ENCODE results near the gene COL6A3. TPM values are rescaled to one million over a fixed set of nuclear protein-coding genes. Genes with fewer than 3 reads are reported as not detected.
"Not testable (repeated sequence)": the region's sequence is repeated elsewhere in the genome, so short reads cannot be mapped to it uniquely, and the experiment has no call there.

COL6A3 gene
- total RNA-seq, 1 experiment from 2014 or later, result 0.05 TPM

GRCh38 chr2:237315829-237316225 lies 98.1 kb downstream of the COL6A3 start:
- in situ Hi-C loops (cut with HindIII; ENCODE audit: low pct_unique_long_range_greater_than_20kb, low sequenced_read_pairs), result no loop called here
- no peak for DNase-seq (ENCODE audit: low read depth, low spot score)

DNA sequence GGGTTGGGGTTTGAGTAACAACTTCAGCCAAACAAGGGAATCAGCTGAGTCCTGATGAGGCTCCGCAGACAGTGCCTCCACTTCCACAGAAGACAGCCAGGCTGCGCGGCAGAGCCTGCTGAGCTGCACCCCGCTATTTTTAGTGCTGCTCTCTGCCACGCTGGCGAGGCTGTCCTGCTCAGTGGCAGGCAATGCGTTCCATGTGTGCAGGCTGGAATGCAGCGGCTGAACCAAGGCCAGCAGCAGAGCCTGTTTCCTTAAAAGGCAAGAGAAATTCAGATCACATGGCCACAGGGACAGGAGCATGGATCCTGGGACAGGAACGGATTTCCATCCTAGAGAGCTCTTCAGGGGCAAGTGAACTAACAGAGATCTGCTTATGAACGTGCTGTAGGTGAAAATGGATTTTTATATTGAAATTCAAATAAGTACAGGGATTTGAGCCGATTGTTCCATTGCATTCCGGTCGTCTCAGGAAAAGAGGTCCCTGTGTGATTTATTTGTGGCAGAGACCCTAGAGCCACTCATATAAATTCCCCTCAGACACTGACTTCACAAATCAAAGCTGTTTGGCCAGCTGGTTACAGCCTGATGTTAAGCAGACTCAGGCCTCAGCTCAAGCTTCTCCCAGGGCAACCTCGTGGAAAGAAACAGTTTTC lies 98.7 kb downstream of the COL6A3 start:
- in situ Hi-C loops (cut with HindIII; ENCODE audit: low pct_unique_long_range_greater_than_20kb, low sequenced_read_pairs), result no loop called here
- no peak for DNase-seq (ENCODE audit: low read depth, low spot score)

DNA sequence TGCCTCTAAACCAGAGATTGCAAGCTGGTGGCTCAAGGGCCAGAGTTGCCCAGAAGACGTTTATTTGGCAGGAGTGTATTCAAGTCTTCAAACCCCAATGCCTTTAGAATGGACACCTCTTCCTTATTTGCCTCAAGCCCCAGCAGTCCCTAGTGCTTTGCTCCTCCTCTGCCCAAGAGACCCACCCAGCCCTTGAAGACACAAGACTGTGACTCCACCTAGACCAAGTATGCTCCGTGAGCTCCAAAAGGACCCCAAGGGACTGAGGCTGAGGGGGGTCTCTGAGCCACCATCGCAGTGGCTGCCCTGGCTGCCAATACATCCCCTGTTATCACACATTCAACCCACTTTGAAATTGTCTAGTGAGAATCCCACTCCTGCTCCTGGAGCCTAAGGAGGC lies 99.3 kb downstream of the COL6A3 start:
- in situ Hi-C loops (cut with HindIII; ENCODE audit: low pct_unique_long_range_greater_than_20kb, low sequenced_read_pairs), result no loop called here
- DNase-seq (ENCODE audit: low read depth, low spot score), result no peak

DNA sequence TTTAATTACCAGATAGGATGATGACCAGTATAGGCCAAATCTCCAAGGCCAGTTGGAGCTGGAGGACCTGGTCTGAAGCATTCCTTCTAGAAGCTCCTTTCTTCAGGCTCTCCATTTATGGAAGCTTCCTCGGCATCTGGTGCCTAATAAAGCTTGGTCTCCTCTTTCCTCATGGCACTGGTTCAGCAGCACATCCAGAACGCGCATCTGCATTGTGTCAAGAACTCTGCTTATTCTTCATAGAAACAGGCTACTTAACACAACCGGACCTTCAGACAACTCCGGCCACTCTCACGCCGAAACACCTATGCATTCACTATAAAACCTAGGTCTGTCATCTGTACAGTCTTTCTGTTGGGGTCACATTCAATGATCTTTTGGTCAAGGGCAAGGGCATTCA lies 99.8 kb downstream of the COL6A3 start:
- in situ Hi-C loops (cut with HindIII; ENCODE audit: low pct_unique_long_range_greater_than_20kb, low sequenced_read_pairs), result no loop called here
- no peak for DNase-seq (ENCODE audit: low read depth, low spot score)

DNA sequence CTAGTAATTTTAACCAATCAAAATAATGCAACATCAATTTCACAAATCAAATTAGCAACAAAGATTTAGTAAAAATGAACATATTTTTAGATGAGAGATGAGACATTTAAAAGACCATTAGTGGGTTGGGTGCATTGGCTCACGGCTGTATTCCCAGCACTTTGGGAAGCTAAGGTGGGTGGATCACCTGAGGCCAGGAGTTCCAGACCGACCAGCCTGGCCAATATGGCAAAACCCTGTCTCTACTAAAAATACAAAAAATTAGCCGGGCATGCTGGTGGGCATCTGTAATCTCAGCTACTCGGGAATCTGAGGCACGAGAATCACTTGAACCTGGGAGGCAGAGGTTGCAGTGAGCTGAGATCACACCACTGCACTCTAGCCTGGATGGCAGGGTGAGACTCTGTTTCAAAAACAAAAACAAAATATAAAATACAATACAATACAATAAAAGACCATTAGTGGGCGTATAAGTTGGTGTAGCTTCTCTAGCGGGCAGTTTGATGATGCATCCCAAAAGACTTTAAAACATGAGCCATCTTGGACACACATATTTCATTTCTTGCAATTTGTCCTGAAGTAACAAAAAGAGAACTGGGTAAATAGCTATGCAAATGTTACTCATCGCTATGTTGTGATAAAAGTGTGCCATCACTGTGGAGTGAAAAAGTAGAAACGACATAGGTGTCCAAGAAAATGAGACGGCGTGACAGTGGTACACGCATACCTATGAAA lies 101.8 kb downstream of the COL6A3 start:
- no peak for DNase-seq (ENCODE audit: low read depth, low spot score)
- in situ Hi-C loops (cut with HindIII; ENCODE audit: low pct_unique_long_range_greater_than_20kb, low sequenced_read_pairs), result no loop called here

GRCh38 chr2:237310515-237311114 lies 103.3 kb downstream of the COL6A3 start:
- in situ Hi-C loops (cut with HindIII; ENCODE audit: low pct_unique_long_range_greater_than_20kb, low sequenced_read_pairs), result no loop called here
- no peak for DNase-seq (ENCODE audit: low read depth, low spot score)

DNA sequence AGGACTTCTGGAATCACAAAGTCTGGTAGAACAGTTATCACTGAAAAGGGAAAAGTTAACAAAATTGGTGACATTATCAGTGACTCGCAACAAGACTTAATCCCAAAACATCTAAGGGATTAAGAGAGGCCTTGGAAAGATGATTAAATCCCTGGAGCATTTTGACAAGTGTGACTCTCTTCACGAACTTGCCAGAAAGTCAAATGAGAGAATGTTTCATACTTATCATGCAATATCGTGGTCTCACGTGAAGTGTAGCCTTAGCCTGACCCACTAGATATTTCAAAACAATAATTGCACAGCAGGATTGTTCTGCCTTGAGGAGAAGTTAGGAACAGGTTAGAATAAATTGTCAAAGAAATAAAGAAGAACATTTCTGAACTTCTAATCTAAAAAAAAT lies 104.5 kb downstream of the COL6A3 start:
- in situ Hi-C loops (cut with HindIII; ENCODE audit: low pct_unique_long_range_greater_than_20kb, low sequenced_read_pairs), result no loop called here
- DNase-seq (ENCODE audit: low read depth, low spot score), result no peak

DNA sequence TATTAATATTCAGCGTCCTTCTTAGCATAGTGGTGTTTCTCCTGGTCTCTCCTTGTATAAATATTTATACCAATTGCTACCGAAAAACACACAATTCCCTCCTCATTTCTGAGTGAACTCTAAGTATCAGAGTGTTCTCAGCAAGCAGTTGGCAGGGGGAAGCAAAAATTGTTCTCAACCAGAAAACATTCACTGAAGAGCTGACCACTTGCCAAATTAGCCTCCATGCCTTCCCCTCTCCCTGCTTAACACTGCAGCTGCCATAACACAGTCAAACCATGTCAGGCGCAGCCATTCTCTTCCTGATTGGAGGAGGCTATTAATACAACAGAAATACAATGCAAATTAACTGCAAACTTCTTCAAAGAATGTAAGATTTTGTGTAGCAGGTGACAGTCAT lies 105.0 kb downstream of the COL6A3 start:
- in situ Hi-C loops (cut with HindIII; ENCODE audit: low pct_unique_long_range_greater_than_20kb, low sequenced_read_pairs), result no loop called here
- no peak for DNase-seq (ENCODE audit: low read depth, low spot score)

DNA sequence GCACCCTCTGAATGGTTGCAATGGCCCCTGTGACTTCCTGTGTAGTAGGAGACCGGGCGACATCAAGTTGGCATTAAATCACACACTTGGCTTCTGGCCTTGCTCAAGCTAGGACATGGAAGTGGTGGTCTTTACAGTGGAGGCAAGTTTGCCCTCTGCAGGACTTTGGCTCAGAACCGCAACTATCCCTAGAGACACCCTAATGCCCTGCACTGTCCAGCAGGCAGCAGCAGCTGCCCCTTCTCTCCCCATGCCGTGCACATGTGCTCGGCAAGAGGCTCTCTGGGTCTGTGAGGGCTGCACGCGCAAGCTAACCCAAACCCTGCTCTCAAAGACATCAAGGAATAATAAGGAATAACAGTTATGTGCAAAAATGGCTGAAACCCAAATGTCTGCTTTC lies 106.5 kb downstream of the COL6A3 start:
- in situ Hi-C loops (cut with HindIII; ENCODE audit: low pct_unique_long_range_greater_than_20kb, low sequenced_read_pairs), result no loop called here
- no peak for DNase-seq (ENCODE audit: low read depth, low spot score)

GRCh38 chr2:237306787-237307170 lies 107.2 kb downstream of the COL6A3 start:
- in situ Hi-C loops (cut with HindIII; ENCODE audit: low pct_unique_long_range_greater_than_20kb, low sequenced_read_pairs), result no loop called here

DNA sequence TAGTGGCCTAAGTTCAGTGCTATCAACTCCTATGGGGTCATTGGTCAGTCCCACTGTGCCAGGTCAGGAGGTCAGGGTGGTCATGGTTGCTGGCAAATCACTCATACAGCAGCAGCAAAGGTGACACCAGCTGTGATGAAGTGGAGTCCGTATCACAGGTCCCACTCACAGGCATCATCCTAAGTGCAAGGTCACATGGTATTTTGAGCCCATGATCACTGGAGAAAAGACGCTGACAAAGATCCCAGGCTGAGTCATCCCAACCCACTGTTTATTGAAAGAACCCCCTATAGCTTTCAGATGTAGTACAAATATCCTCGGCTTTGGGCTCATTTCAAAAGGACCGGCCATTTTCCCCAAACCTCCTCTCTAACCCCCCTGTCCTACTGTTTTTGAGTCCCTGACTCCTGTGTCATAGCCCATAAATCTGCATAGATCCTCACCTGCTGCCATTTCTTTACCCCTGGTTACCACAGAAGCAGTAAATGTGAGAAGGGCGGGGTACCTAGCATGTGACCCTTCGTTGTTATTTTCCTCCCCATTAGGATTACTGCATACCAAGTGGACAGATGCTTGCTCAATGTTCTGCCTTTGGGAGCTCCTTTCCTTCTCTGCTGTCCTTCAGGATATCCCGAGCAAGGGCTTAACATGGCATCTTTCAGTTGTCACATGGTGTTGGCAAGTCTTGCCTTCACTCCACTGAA lies 107.7 kb downstream of the COL6A3 start:
- DNase-seq (ENCODE audit: low read depth, low spot score), result no peak
- in situ Hi-C loops (cut with HindIII; ENCODE audit: low pct_unique_long_range_greater_than_20kb, low sequenced_read_pairs), result no loop called here

More at GRCh38 chr2:237306787-237307170, 107.2 kb downstream of the COL6A3 start:
- no peak for DNase-seq (ENCODE audit: low read depth, low spot score)

DNA sequence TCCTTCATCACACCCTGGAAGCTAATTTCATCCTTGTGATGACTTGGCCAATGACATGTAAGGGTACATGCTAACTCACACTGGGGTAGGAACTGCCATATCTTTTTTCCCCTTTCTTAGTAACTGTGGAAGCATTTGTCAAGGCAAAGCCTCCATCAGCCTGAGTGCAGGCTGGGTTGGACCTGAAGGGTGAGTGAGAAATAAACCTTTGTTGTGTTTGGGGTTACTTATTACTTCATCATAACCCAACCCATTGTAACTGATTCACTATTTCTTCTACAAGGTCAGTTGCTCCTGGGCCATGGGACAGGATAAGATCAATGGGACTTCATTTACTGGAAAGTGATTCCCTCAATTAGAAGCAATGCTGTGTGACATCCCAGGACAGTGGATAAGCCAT lies 108.4 kb downstream of the COL6A3 start:
- in situ Hi-C loops (cut with HindIII; ENCODE audit: low pct_unique_long_range_greater_than_20kb, low sequenced_read_pairs), result no loop called here
- no peak for DNase-seq (ENCODE audit: low read depth, low spot score)

DNA sequence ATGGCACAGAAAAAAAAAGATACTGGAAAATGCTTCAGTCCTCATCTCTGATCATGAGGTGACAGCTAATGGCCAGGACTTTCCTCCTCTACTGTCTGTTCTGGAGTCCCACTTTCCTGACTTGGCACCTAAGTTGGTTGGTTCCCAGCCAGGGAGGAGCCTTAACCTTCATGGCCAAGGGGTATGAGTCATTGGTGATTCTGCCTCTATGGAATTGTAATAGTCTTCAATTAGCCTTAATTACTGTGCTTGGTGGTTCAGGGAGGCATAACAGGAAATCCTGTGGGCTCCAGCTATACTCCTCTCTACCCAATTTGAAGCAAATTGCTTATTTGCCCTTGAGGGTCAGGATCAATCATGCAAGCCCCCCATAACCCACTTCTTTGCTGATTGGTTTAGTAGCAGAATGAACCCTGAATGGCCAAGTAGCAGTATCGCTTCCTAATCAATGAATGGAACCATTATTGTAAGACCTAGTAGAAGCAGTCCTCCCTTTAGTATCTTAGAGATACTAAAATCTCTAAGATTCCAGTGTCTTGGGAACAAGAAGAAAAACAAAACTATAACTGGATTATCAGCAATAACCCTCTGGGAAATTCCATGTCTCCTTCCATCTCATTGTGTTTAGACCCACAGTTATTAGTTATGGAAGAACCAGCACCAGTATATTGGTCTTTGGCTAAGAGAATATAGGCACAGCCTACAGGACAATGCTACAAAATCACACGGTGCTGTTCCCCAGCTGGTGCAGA lies 109.0 kb downstream of the COL6A3 start:
- in situ Hi-C loops (cut with HindIII; ENCODE audit: low pct_unique_long_range_greater_than_20kb, low sequenced_read_pairs), result no loop called here
- DNase-seq (ENCODE audit: low read depth, low spot score), result no peak

- in situ Hi-C loops (cut with HindIII; ENCODE audit: low pct_unique_long_range_greater_than_20kb, low sequenced_read_pairs), result not testable (repeated sequence)
Measured at GRCh38 chr2:237303244-237303643, 110.7 kb downstream of the COL6A3 start.

DNA sequence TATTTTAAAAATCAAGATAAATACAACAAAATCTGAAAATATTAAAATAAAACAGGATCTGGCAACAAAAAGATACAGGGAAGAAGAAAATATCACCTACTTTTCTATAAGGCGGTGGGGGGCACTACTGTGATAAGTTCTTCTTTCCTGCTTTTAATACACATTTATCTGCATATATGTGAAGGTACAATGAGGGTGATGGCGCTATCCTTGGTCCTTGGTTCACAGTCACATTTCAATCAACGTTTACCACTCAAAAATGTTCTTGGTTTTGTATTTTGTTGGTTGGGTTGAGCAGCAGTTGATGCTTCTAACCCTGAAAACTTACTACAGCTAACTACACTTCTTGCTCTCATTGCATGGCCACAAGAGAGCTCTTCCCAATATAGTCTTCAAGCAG lies 112.4 kb downstream of the COL6A3 start:
- in situ Hi-C loops (cut with HindIII; ENCODE audit: low pct_unique_long_range_greater_than_20kb, low sequenced_read_pairs), result no loop called here
- DNase-seq (ENCODE audit: low read depth, low spot score), result no peak

More at GRCh38 chr2:237303244-237303643, 110.7 kb downstream of the COL6A3 start:
- DNase-seq (ENCODE audit: low read depth, low spot score), result not testable (repeated sequence)

DNA sequence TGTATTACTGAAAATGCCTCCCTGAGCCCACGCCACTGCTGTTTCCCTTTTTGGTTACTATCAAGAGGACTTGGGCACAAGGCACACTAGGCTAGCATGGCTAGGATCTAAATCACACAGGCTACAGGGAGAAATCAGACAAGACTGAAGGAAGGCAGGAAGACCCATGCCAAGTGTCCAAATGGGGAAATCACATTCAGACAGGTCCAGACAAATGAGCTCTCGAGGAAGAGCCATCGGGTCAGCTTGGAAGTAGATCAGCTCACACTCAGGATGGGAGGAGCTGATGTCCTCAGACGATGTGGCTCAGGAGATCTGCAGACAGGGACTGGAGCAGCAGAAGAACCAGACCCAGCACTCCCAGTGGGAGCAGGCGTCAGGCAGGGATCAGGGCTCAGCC lies 113.2 kb downstream of the COL6A3 start:
- in situ Hi-C loops (cut with HindIII; ENCODE audit: low pct_unique_long_range_greater_than_20kb, low sequenced_read_pairs), result no loop called here
- DNase-seq (ENCODE audit: low read depth, low spot score), result no peak

DNA sequence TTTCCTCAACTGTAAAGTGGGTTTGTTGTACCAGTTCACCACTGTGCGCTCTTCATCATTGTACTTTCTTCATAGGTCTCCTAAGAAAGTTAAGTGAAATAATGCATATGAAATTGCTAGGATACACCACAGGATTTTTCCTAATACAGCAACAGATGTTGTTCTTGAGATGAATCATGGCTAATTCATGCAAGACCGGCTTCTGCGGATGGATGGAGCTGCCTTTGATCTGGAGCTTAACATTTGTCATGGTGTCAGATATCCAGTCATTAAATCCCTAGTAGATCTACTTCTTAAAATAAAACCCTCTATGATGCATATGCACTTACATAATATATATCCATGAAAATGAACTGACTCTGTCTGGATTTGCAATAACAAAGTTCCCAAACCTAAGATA lies 114.1 kb downstream of the COL6A3 start:
- DNase-seq (ENCODE audit: low read depth, low spot score), result no peak
- in situ Hi-C loops (cut with HindIII; ENCODE audit: low pct_unique_long_range_greater_than_20kb, low sequenced_read_pairs), result no loop called here
